ENCODE results near the gene LIN9. TPM values are rescaled to one million over a fixed set of nuclear protein-coding genes. Genes with fewer than 3 reads are reported as not detected.
"Not testable (repeated sequence)": the region's sequence is repeated elsewhere in the genome, so short reads cannot be mapped to it uniquely, and the experiment has no call there.

LIN9 gene
- total RNA-seq, 2 experiments from 2014 or later: 10.2 to 11.3 TPM

DNA sequence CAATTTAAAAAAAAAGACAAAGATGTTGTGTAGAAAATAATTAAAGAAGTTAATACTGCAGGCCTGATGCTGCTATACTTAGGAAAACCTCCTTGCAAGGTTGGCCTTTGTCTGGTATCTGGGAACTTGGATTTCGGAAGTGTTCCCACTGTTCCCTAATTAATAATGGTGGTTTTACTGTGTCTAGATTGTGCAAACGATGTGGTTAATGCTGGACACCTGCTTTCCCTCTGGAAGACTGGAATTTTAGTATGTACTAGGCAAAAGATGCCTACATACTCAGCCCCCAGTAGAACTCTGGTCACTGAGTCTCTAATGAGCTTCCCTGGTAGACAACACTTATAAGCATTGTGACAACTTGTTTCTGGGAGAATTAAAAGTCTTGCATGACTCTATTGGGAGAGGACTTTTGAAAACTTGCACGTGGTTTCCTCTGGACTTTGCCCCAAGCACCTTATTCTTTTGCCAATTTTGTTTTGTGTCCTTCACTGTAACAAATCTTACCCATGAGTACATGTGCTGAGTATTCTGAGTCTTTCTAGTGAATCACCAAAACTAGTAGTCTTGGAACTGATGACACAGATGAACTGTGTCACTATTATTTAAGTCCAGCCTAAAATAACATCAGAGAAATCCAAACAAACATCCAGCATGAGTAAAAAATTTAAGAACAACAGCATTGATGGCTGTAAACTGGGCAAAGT lies 40.4 kb downstream of the LIN9 start:
- no peaks in the 10 kb centered on the region for H3K27me3 Mint-ChIP-seq
- CTCF ChIA-PET: no interaction called here
- H3K36me3 Mint-ChIP-seq (ENCODE audit: low read depth): peaks cover 8% of the 10 kb centered on the region
- no peak for ATAC-seq
- POLR2A ChIA-PET: no interaction called here
- TF ChIP-seq, protein P1, sequence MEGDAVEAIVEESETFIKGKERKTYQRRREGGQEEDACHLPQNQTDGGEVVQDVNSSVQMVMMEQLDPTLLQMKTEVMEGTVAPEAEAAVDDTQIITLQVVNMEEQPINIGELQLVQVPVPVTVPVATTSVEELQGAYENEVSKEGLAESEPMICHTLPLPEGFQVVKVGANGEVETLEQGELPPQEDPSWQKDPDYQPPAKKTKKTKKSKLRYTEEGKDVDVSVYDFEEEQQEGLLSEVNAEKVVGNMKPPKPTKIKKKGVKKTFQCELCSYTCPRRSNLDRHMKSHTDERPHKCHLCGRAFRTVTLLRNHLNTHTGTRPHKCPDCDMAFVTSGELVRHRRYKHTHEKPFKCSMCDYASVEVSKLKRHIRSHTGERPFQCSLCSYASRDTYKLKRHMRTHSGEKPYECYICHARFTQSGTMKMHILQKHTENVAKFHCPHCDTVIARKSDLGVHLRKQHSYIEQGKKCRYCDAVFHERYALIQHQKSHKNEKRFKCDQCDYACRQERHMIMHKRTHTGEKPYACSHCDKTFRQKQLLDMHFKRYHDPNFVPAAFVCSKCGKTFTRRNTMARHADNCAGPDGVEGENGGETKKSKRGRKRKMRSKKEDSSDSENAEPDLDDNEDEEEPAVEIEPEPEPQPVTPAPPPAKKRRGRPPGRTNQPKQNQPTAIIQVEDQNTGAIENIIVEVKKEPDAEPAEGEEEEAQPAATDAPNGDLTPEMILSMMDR (IDR thresholded peaks at IDR 0.05): no peak
- intact Hi-C loops (cut with micrococcal nuclease): no loop called here
- no peak overlapping the region for H3K27ac Mint-ChIP-seq
- no peak overlapping the region for H3K4me3 Mint-ChIP-seq
- DNase-seq: no peak
- no peaks in the 10 kb centered on the region for H3K4me1 Mint-ChIP-seq (ENCODE audit: low read depth)
- H3K9me3 Mint-ChIP-seq: no peaks in the 10 kb centered on the region

DNA sequence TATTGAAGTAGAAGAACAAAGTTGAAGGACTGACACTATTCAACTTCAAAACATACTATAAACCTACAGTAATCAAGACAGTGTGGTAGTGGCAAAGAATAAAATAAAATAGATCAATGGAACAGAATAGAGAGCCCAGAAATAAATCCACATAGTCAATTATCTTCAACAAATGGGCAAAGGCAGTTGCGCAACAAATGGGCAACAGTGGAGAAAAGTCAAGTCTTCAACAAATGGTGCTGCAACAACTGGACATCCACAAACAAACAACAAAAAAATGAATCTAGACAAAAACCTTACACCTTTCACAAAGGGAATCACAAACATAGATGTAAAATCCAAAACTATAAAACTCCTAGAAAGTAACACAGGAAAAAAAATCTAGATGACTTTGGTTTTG lies 47.1 kb downstream of the LIN9 start:
- Mint-ChIP-seq H3K4me3 (no peak overlapping the region), H3K4me1 (ENCODE audit: low read depth) (no peaks in the 10 kb centered on the region), H3K9me3 (peaks cover 4% of the 10 kb centered on the region), H3K36me3 (ENCODE audit: low read depth) (peaks cover 37% of the 10 kb centered on the region), H3K27ac (no peak overlapping the region), H3K27me3 (no peaks in the 10 kb centered on the region)
- DNase-seq (no peak), ATAC-seq (no peak)
- intact Hi-C loops (cut with micrococcal nuclease): no loop called here
- TF ChIP-seq, protein P1 (IDR thresholded peaks at IDR 0.05): no peak
- ChIA-PET POLR2A (no interaction called here), CTCF (no interaction called here)

DNA sequence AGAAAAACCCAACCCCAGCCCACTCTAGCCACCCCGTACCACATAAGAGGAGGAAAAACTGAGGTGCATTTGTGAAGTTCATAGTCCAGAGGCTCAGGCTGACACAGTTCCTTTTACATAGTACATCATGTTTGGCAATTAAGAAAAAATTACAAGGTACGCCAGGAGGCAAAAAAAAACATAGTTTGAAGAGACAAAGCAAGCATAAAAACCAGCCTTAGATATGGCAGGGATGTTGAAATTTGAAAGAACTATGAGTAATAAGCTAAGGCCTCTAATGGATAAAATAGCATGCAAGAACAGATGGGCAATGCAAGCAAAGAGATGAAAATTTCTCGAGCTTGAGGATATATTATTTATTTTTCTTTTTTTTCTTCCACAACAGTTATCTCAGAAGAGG lies 53.6 kb downstream of the LIN9 start:
- DNase-seq (no peak), ATAC-seq (no peak)
- no peak overlapping the region for H3K4me3 Mint-ChIP-seq
- ChIA-PET POLR2A (no interaction called here), CTCF (interaction anchor here (0.7 to 2.0 kb wide), 2 partner anchors 78 to 1601 kb away, joined by 4 to 7 read pairs; no protein-coding TSS in a partner anchor)
- peaks cover 3% of the 10 kb centered on the region for H3K9me3 Mint-ChIP-seq
- TF ChIP-seq, protein P1 (IDR thresholded peaks at IDR 0.05): no peak
- peaks cover 17% of the 10 kb centered on the region for H3K36me3 Mint-ChIP-seq (ENCODE audit: low read depth)
- no peaks in the 10 kb centered on the region for H3K27me3 Mint-ChIP-seq
- intact Hi-C loops (cut with micrococcal nuclease): no loop called here
- H3K4me1 Mint-ChIP-seq (ENCODE audit: low read depth): no peaks in the 10 kb centered on the region
- no peak overlapping the region for H3K27ac Mint-ChIP-seq

DNA sequence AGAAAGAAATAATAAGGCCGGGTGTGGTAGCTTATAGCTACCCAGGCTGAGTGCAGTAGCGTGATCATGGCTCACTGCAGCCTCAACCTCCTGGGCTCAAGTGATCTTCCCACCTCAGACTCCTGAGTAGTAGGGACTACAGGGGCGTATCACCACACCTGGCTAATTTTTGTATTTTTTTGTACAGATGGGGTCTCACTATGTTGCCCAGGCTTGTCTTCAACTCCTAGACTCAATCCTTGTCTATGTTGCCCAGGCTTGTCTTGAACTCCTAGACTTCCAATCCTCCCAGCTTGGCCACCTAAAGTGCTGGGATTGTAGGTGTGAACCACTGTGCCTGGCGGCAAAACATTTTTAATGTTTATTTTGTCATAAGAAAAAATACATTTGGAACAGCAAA lies 55.0 kb downstream of the LIN9 start:
- no peaks in the 10 kb centered on the region for H3K9me3 Mint-ChIP-seq
- H3K27me3 Mint-ChIP-seq: no peaks in the 10 kb centered on the region
- ChIA-PET CTCF (interaction anchor here (2.0 kb wide), 1 partner anchor 79 kb away, joined by 7 read pairs; no protein-coding TSS in a partner anchor), POLR2A (no interaction called here)
- intact Hi-C loops (cut with micrococcal nuclease): no loop called here
- H3K4me3 Mint-ChIP-seq: no peak overlapping the region
- ATAC-seq: no peak
- TF ChIP-seq, protein P1 (IDR thresholded peaks at IDR 0.05): no peak
- DNase-seq: no peak
- no peaks in the 10 kb centered on the region for H3K4me1 Mint-ChIP-seq (ENCODE audit: low read depth)
- H3K36me3 Mint-ChIP-seq (ENCODE audit: low read depth): peaks cover 8% of the 10 kb centered on the region
- no peak overlapping the region for H3K27ac Mint-ChIP-seq

DNA sequence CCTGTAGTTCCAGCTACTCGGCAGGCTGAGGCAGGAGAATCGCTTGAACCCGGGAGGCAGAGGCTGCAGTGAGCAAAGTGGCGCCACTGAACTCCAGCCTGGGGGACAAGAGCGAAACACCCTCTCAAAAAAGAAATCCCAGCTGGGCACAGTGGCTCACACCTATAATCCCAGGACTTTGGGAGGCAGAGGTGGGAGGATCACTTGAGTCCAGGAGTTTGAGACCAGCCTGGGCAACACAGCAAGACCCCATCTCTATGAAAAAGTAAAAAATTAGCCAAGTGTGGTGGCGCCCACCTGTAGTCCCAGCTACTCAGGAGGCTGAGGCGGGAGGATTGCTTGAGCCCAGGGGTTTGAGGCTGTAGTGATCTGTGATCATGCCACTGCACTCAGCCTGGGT lies 56.1 kb downstream of the LIN9 start:
- intact Hi-C loops (cut with micrococcal nuclease); CTCF ChIA-PET; H3K9me3 Mint-ChIP-seq; H3K27me3 Mint-ChIP-seq; H3K27ac Mint-ChIP-seq; DNase-seq; POLR2A ChIA-PET; H3K4me1 Mint-ChIP-seq (ENCODE audit: low read depth); ATAC-seq; H3K4me3 Mint-ChIP-seq: not testable (repeated sequence)
- H3K36me3 Mint-ChIP-seq (ENCODE audit: low read depth): peaks cover 11% of the 10 kb centered on the region

Measured in activated CD8-positive, alpha-beta T cell treated with anti-CD3 and anti-CD28 coated beads for 36 hours (primary cell).